HepG2 (cell line): Measurements from ENCODE around the gene IGFBP7. TPM values are rescaled to one million over a fixed set of nuclear protein-coding genes. Genes with fewer than 3 reads are reported as not detected.

Source experiments
- ATAC-seq: fragments of 200-7000 bp; cut with Tn5 transposase; 3 replicates; pipeline ENCODE4 v1.9.1; 2020; ENCODE audit warnings: mild to moderate bottlenecking, moderate library complexity
- BruUV-seq: library from RNA; stranded (reverse); fragments of 400-500 nt; replicated peaks from 2 replicates; lab custom pipeline; 2021; lab: Mats Ljungman, UMichigan
- CTCF ChIA-PET: fragments of 300-600 bp; formaldehyde crosslinking; extraction: SDS; loops from one replicate; lab custom pipeline; 2021; ENCODE audit warnings: low total read pairs, inconsistent platforms, low intra/inter-chr PET ratio; lab: Yijun Ruan, JAX
- POLR2A ChIA-PET: fragments of 350-600 bp; sonication (Branson Sonifier 250); formaldehyde crosslinking; loops from one replicate; lab custom pipeline; 2020; ENCODE audit warnings: antibody characterized with exemption, inconsistent platforms; lab: Yijun Ruan, JAX
- DNase-seq: peaks from one replicate; pipeline ENCODE4 v3.0.0-alpha.2; 2015; ENCODE audit warnings: low spot score
- FAIRE-seq: peaks from 3 replicates; lab custom pipeline; 2011; peaks lifted over from hg19 to GRCh38; lab: Jason Lieb, UNC
- H2AFZ ChIP-seq: one replicate; pipeline ENCODE4 v1.6.1; 2011; ENCODE audit warnings: low read length, inconsistent platforms
- H3K27ac ChIP-seq: fragments of 300-600 bp; 3 replicates; pipeline ENCODE4 v1.8.0; 2011; ENCODE audit warnings: mixed run types, mild to moderate bottlenecking, mixed read lengths, low read length, inconsistent platforms; ENCODE audit not compliant: insufficient read depth; ENCODE audit errors: extremely low read length
- H3K27me3 ChIP-seq, 2 experiments: fragments of 200-600 bp in 1 of 2; 2 replicates in 1 of 2; 3 replicates in 1 of 2; pipeline versions ENCODE4 v1.6.0 to v1.8.0; 2011; ENCODE audit warnings: low read length in 2 of 2, mild to moderate bottlenecking in 2 of 2, moderate library complexity in 2 of 2, inconsistent platforms in 1 of 2; ENCODE audit not compliant: insufficient read depth in 2 of 2, control insufficient read depth in 1 of 2
- H3K36me3 ChIP-seq, 2 experiments: fragments of 200-600 bp in 1 of 2; replicated peaks in 1 of 2; 2 replicates in 1 of 2; 3 replicates in 1 of 2; pipeline versions ENCODE4 v1.5.1 to v1.8.0; 2011; ENCODE audit warnings: low read length in 2 of 2, inconsistent platforms in 1 of 2; ENCODE audit not compliant: insufficient read depth in 2 of 2, control insufficient read depth in 1 of 2
- H3K4me1 ChIP-seq: 2 replicates; pipeline ENCODE4 v1.5.1; 2012; ENCODE audit warnings: low read length, inconsistent platforms; ENCODE audit not compliant: insufficient read depth
- H3K4me2 ChIP-seq: 2 replicates; pipeline ENCODE4 v1.6.0; 2011; ENCODE audit warnings: low read depth, low read length, inconsistent platforms
- H3K4me3 ChIP-seq, 3 experiments: fragments of 200-600 bp in 1 of 3; sonication (generic), shearing (Covaris generic) in 1 of 3; replicated peaks in 1 of 3; 2 replicates each; pipeline ENCODE4 v1.5.1; 2011 to 2016; ENCODE audit warnings: low read length in 3 of 3, inconsistent platforms in 2 of 3, low read depth in 2 of 3, mild to moderate bottlenecking in 2 of 3, control low read depth in 1 of 3, mixed read lengths in 1 of 3; ENCODE audit not compliant: insufficient read depth in 1 of 3
- H3K79me2 ChIP-seq: one replicate; pipeline ENCODE4 v1.6.1; 2011; ENCODE audit warnings: low read length, inconsistent platforms; ENCODE audit not compliant: insufficient read depth
- H3K9ac ChIP-seq: 2 replicates; pipeline ENCODE4 v1.6.0; 2011; ENCODE audit warnings: mild to moderate bottlenecking, low read depth, low read length, inconsistent platforms; ENCODE audit not compliant: insufficient read depth
- H3K9me3 ChIP-seq: 2 replicates; pipeline ENCODE4 v1.5.1; 2012; ENCODE audit warnings: mild to moderate bottlenecking, low read length
- H4K20me1 ChIP-seq: 2 replicates; pipeline ENCODE4 v1.6.0; 2011; ENCODE audit warnings: inconsistent platforms, mild to moderate bottlenecking, low read length, moderate library complexity; ENCODE audit not compliant: insufficient read depth
- ATAD3A ChIP-seq: sonication (generic); formaldehyde crosslinking; IDR thresholded peaks from 2 replicates; pipeline ENCODE4 v1.4.0; 2020; ENCODE audit warnings: missing genetic modification reagents
- BCL6 ChIP-seq: IDR thresholded peaks from 2 replicates; pipeline ENCODE4 v1.6.1; 2016; ENCODE audit warnings: missing genetic modification reagents, missing compliant biosample characterization
- GATA4 ChIP-seq: sonication (generic); IDR thresholded peaks from 2 replicates; pipeline ENCODE4 v1.6.1; 2016; ENCODE audit warnings: antibody characterized with exemption, low read depth, borderline replicate concordance
- GTF3A ChIP-seq: sonication (generic); formaldehyde crosslinking; conservative IDR thresholded peaks from 2 replicates; pipeline ENCODE4 v1.4.0; 2020; ENCODE audit warnings: mild to moderate bottlenecking, missing genetic modification reagents
- HOXA7 ChIP-seq: sonication (generic); formaldehyde crosslinking; IDR thresholded peaks from 2 replicates; pipeline ENCODE4 v1.8.1; 2022; ENCODE audit warnings: mild to moderate bottlenecking, missing genetic modification reagents, moderate library complexity
- MAF1 ChIP-seq: sonication (generic); formaldehyde crosslinking; IDR thresholded peaks from 2 replicates; pipeline ENCODE4 v1.5.0; 2020; ENCODE audit warnings: missing genetic modification reagents, borderline replicate concordance
- MYC ChIP-seq: sonication (generic); formaldehyde crosslinking; IDR thresholded peaks from 2 replicates; pipeline ENCODE4 v1.9.0; 2021; ENCODE audit warnings: missing genetic modification reagents, borderline replicate concordance
- PHF8 ChIP-seq: sonication (generic); formaldehyde crosslinking; IDR thresholded peaks from 2 replicates; pipeline ENCODE4 v1.5.0; 2020; ENCODE audit warnings: missing genetic modification reagents
- POGZ ChIP-seq: sonication (generic); formaldehyde crosslinking; IDR thresholded peaks from 2 replicates; pipeline ENCODE4 v1.4.0; 2020; ENCODE audit warnings: mild to moderate bottlenecking, missing genetic modification reagents
- RBAK ChIP-seq: sonication (generic); formaldehyde crosslinking; IDR thresholded peaks from 2 replicates; pipeline ENCODE4 v1.5.1; 2020; ENCODE audit warnings: mild to moderate bottlenecking, missing genetic modification reagents
- RBM39 ChIP-seq: fragments of 200-400 bp; formaldehyde crosslinking; IDR thresholded peaks from one replicate; pipeline ENCODE4 v1.6.1; 2018; ENCODE audit warnings: antibody characterized with exemption, mild to moderate bottlenecking, low read depth, low read length; ENCODE audit not compliant: poor library complexity, severe bottlenecking
- RFX1 ChIP-seq: fragments of 450-650 bp; IDR thresholded peaks from 2 replicates; pipeline ENCODE4 v1.6.1; 2017
- RORA ChIP-seq: sonication (generic); formaldehyde crosslinking; IDR thresholded peaks from 2 replicates; pipeline ENCODE4 v1.5.0; 2020; ENCODE audit warnings: mild to moderate bottlenecking, missing genetic modification reagents, moderate library complexity
- SAFB2 ChIP-seq: sonication (generic); formaldehyde crosslinking; IDR thresholded peaks from 2 replicates; pipeline ENCODE4 v1.5.1; 2020; ENCODE audit warnings: missing genetic modification reagents, low read depth, mild to moderate bottlenecking, borderline replicate concordance
- ZNF354B ChIP-seq: sonication (generic); formaldehyde crosslinking; IDR thresholded peaks from 2 replicates; pipeline ENCODE4 v1.8.0; 2022; ENCODE audit warnings: mild to moderate bottlenecking, missing genetic modification reagents
- ZNF564 ChIP-seq: sonication (generic); formaldehyde crosslinking; IDR thresholded peaks from 2 replicates; pipeline ENCODE4 v1.8.1; 2023; ENCODE audit warnings: mild to moderate bottlenecking, missing genetic modification reagents
- WGBS: methylation state at CpG from one replicate; pipeline ENCODE4 v1.1.6; 2017; ENCODE audit warnings: low lambda C conversion rate; 5-methylcytosine and 5-hydroxymethylcytosine counted together
- in situ Hi-C: cut with HindIII; loops from 2 replicates; pipeline ENCODE4 v1.10.0; 2017; ENCODE audit warnings: low pct_unique_long_range_greater_than_20kb; ENCODE audit not compliant: extremely low pct_ligation_motif_present
- intact Hi-C: fragments of 100-400 bp; cut with micrococcal nuclease; formaldehyde crosslinking; loops from one replicate; pipeline ENCODE4 v1.10.0; 2022; ENCODE audit not compliant: unreplicated experiment
- polyA plus RNA-seq, 8 experiments: library from polyadenylated mRNA; depleted of rRNA in 3 of 8; stranded (reverse) in 7 of 8; unstranded in 1 of 8; fragments of >200 nt; fragmentation: Illumina TruSeq in 4 of 8; extraction: Trizol in 4 of 8; gene quantifications; 2 replicates each; pipeline versions ENCODE4 v1.2.1 to v1.2.3, GENCODE V29; 2011 to 2016; ENCODE audit warnings: low read depth in 4 of 8, missing spikeins in 1 of 8, mixed read lengths in 1 of 8; ENCODE audit not compliant: insufficient read depth in 1 of 8
- total RNA-seq, 5 experiments: library from RNA; depleted of rRNA; stranded (reverse); fragments of >200 nt; fragmentation: Illumina TruSeq; extraction: Trizol; gene quantifications; 2 replicates each; pipeline ENCODE4 v1.2.3, GENCODE V29; 2016; ENCODE audit warnings: low read depth in 1 of 5
- TF ChIP-seq, protein P1 (sequence below): sonication (generic); formaldehyde crosslinking; IDR thresholded peaks from 2 replicates; pipeline ENCODE4 v1.4.0; 2020; ENCODE audit warnings: missing genetic modification reagents, borderline replicate concordance
- TF ChIP-seq, protein P2 (sequence below): sonication (generic); formaldehyde crosslinking; IDR thresholded peaks from 2 replicates; pipeline ENCODE4 v1.5.1; 2020; ENCODE audit warnings: mild to moderate bottlenecking, missing genetic modification reagents, borderline replicate concordance
- TF ChIP-seq, protein P3 (sequence below): sonication (generic); formaldehyde crosslinking; IDR thresholded peaks from 2 replicates; pipeline ENCODE4 v1.4.0; 2020; ENCODE audit warnings: mild to moderate bottlenecking, missing genetic modification reagents

The IGFBP7 gene
- total and polyA plus RNA-seq, 2 of the 13 experiments (the other 11 are each of a cell fraction or from before 2014, with no cell fraction given): 1.1 to 1.3 TPM

DNA sequence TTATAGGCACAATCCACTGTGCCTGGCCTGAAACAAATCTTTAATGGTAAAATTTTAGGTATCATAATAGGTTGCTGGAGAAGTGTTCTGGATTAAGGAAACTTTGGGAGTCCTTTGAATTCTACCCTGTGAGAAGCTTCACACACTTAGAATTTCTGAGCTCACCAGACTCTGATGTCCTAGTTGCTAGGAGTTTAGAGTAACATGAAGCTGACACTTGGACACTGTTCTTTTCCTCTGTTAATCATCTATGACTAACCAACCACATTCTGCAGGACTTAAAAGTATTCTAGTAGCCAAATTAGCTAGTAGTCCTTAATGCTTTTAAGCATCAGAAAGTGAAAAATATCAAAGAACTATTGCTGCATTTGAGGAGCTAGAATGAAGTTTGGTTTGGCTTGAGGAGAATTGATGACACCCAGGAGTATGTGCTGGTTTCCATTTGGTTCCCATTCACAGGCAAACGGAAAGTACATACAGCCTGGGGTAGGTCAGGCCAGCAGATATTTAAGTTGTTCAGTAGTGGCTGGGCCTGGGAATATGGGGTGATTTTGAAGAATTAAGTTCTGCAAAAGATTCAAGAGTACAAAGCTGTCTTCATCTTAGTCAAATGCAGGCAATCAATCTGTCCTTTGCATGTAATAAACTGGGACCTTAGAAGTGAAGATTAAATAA, 38.8 kb upstream of the IGFBP7 start:
- DNase-seq: no peak
- Histone ChIP-seq H4K20me1 (no peaks in the 10 kb centered on the region), H3K27me3 (no peaks in the 10 kb centered on the region), H3K9ac (no peak overlapping the region), H2AFZ (no peak overlapping the region), H3K9me3 (no peaks in the 10 kb centered on the region), H3K36me3 (no peaks in the 10 kb centered on the region), H3K79me2 (no peaks in the 10 kb centered on the region), H3K4me3 (no peak overlapping the region), H3K4me1 (peaks cover 23% of the 10 kb centered on the region), H3K4me2 (no peak overlapping the region), H3K27ac (no peak overlapping the region)
- 0% methylated on average over 1 of the region's 1 CpG for WGBS
- POLR2A ChIA-PET: no interaction called here
- CTCF ChIA-PET: no interaction called here
- intact Hi-C loops (no loop called here), in situ Hi-C loops (no loop called here)
- FAIRE-seq: no peak
- no TSS peak for BruUV-seq
- no peak for ATAC-seq
- TF ChIP-seq GTF3A (CRISPR knock-in tag) (no peak), BCL6 (CRISPR knock-in tag) (no peak), RORA (CRISPR knock-in tag) (no peak), GATA4 (no peak), HOXA7 (CRISPR knock-in tag) (no peak), POGZ (no peak), SAFB2 (CRISPR knock-in tag) (no peak), PHF8 (CRISPR knock-in tag) (no peak), RBM39 (no peak), RBAK (CRISPR knock-in tag) (no peak), RFX1 (no peak), ATAD3A (no peak), MYC (CRISPR knock-in tag) (no peak), MAF1 (no peak), ZNF354B (CRISPR knock-in tag) (no peak), ZNF564 (no peak)
- TF ChIP-seq, protein P1, sequence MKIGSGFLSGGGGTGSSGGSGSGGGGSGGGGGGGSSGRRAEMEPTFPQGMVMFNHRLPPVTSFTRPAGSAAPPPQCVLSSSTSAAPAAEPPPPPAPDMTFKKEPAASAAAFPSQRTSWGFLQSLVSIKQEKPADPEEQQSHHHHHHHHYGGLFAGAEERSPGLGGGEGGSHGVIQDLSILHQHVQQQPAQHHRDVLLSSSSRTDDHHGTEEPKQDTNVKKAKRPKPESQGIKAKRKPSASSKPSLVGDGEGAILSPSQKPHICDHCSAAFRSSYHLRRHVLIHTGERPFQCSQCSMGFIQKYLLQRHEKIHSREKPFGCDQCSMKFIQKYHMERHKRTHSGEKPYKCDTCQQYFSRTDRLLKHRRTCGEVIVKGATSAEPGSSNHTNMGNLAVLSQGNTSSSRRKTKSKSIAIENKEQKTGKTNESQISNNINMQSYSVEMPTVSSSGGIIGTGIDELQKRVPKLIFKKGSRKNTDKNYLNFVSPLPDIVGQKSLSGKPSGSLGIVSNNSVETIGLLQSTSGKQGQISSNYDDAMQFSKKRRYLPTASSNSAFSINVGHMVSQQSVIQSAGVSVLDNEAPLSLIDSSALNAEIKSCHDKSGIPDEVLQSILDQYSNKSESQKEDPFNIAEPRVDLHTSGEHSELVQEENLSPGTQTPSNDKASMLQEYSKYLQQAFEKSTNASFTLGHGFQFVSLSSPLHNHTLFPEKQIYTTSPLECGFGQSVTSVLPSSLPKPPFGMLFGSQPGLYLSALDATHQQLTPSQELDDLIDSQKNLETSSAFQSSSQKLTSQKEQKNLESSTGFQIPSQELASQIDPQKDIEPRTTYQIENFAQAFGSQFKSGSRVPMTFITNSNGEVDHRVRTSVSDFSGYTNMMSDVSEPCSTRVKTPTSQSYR: no peak
- TF ChIP-seq, protein P2, sequence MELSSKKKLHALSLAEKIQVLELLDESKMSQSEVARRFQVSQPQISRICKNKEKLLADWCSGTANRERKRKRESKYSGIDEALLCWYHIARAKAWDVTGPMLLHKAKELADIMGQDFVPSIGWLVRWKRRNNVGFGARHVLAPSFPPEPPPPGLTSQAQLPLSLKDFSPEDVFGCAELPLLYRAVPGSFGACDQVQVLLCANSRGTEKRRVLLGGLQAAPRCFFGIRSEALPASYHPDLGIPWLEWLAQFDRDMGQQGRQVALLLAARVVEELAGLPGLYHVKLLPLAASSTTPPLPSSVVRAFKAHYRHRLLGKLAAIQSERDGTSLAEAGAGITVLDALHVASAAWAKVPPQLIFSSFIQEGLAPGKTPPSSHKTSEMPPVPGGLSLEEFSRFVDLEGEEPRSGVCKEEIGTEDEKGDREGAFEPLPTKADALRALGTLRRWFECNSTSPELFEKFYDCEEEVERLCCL (CRISPR knock-in tag): no peak
- TF ChIP-seq, protein P3, sequence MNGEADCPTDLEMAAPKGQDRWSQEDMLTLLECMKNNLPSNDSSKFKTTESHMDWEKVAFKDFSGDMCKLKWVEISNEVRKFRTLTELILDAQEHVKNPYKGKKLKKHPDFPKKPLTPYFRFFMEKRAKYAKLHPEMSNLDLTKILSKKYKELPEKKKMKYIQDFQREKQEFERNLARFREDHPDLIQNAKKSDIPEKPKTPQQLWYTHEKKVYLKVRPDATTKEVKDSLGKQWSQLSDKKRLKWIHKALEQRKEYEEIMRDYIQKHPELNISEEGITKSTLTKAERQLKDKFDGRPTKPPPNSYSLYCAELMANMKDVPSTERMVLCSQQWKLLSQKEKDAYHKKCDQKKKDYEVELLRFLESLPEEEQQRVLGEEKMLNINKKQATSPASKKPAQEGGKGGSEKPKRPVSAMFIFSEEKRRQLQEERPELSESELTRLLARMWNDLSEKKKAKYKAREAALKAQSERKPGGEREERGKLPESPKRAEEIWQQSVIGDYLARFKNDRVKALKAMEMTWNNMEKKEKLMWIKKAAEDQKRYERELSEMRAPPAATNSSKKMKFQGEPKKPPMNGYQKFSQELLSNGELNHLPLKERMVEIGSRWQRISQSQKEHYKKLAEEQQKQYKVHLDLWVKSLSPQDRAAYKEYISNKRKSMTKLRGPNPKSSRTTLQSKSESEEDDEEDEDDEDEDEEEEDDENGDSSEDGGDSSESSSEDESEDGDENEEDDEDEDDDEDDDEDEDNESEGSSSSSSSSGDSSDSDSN: no peak
